ENCODE measurements around the gene PJA2.
"Not testable (repeated sequence)": the region's sequence is repeated elsewhere in the genome, so short reads cannot be mapped to it uniquely, and the experiment has no call there.

PJA2 gene

GRCh38 chr5:109450129-109450877 lies 40.5 kb upstream of the PJA2 start:
- H3K4me3 ChIP-seq (ENCODE audit: low read length) = no peak overlapping the region
- TF ChIP-seq EZH2 (optimal IDR thresholded peaks at IDR 0.05; ENCODE audit: low read depth, low read length) (no peak), EZH2phosphoT487 (IDR thresholded peaks at IDR 0.05; ENCODE audit: low read length) (no peak)
- TF ChIP-seq, protein P1, sequence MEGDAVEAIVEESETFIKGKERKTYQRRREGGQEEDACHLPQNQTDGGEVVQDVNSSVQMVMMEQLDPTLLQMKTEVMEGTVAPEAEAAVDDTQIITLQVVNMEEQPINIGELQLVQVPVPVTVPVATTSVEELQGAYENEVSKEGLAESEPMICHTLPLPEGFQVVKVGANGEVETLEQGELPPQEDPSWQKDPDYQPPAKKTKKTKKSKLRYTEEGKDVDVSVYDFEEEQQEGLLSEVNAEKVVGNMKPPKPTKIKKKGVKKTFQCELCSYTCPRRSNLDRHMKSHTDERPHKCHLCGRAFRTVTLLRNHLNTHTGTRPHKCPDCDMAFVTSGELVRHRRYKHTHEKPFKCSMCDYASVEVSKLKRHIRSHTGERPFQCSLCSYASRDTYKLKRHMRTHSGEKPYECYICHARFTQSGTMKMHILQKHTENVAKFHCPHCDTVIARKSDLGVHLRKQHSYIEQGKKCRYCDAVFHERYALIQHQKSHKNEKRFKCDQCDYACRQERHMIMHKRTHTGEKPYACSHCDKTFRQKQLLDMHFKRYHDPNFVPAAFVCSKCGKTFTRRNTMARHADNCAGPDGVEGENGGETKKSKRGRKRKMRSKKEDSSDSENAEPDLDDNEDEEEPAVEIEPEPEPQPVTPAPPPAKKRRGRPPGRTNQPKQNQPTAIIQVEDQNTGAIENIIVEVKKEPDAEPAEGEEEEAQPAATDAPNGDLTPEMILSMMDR (IDR thresholded peaks at IDR 0.05; ENCODE audit: low read length) = no peak
- H4K20me1 ChIP-seq (ENCODE audit: insufficient read depth, low read length) = no peaks in the 10 kb centered on the region
- H3K79me2 ChIP-seq (ENCODE audit: low read length) = no peaks in the 10 kb centered on the region
- H3K27me3 ChIP-seq (replicated peaks; ENCODE audit: insufficient read depth, low read length) = no peaks in the 10 kb centered on the region
- no peaks in the 10 kb centered on the region for H3K9me2 ChIP-seq (replicated peaks; ENCODE audit: insufficient read depth, low read length)
- H3K9ac ChIP-seq (ENCODE audit: low read length) = no peak overlapping the region
- H3K27ac ChIP-seq (ENCODE audit: low read length) = no peak overlapping the region
- H3F3A ChIP-seq (ENCODE audit: insufficient read depth, low read length) = no peaks in the 10 kb centered on the region
- H3K4me2 ChIP-seq (ENCODE audit: low read depth, low read length) = no peak overlapping the region
- H3K36me3 ChIP-seq (replicated peaks; ENCODE audit: insufficient read depth, low read length) = no peaks in the 10 kb centered on the region
- no peak overlapping the region for H2AFZ ChIP-seq (ENCODE audit: low read length)
- DNase-seq = no peak
- no peaks in the 10 kb centered on the region for H3K9me3 ChIP-seq (replicated peaks; ENCODE audit: insufficient read depth, low read length)
- no peaks in the 10 kb centered on the region for H3K4me1 ChIP-seq (ENCODE audit: low read length)

DNA sequence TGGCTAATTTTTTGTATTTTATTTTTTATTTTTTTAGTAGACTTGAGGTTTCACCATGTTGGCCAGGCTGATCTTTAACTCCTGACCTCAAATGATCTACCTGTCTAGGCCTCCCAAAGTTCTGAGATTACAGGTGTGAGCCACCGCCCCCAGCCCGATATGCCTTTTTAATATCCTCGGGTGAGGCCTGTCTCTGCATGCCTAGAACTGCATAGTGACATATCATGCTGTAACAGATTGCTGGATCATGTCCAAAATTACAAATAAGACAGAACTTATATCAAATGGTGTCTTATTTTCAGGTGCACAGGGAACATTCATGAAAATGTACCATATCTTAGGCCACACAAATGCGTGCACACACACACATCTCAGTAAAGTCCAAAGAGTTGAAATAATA lies 39.1 kb upstream of the PJA2 start:
- H3F3A ChIP-seq (ENCODE audit: insufficient read depth, low read length) = no peaks in the 10 kb centered on the region
- no peak overlapping the region for H3K27ac ChIP-seq (ENCODE audit: low read length)
- no peak for TF ChIP-seq EZH2phosphoT487 (IDR thresholded peaks at IDR 0.05; ENCODE audit: low read length)
- TF ChIP-seq, protein P1 (IDR thresholded peaks at IDR 0.05; ENCODE audit: low read length) = no peak
- TF ChIP-seq EZH2 (optimal IDR thresholded peaks at IDR 0.05; ENCODE audit: low read depth, low read length) = no peak
- no peaks in the 10 kb centered on the region for H4K20me1 ChIP-seq (ENCODE audit: insufficient read depth, low read length)
- no peak overlapping the region for H3K4me2 ChIP-seq (ENCODE audit: low read depth, low read length)
- no peaks in the 10 kb centered on the region for H3K36me3 ChIP-seq (replicated peaks; ENCODE audit: insufficient read depth, low read length)
- no peak overlapping the region for H3K9ac ChIP-seq (ENCODE audit: low read length)
- no peaks in the 10 kb centered on the region for H3K9me3 ChIP-seq (replicated peaks; ENCODE audit: insufficient read depth, low read length)
- no peaks in the 10 kb centered on the region for H3K27me3 ChIP-seq (replicated peaks; ENCODE audit: insufficient read depth, low read length)
- DNase-seq = no peak
- H3K4me3 ChIP-seq (ENCODE audit: low read length) = no peak overlapping the region
- no peak overlapping the region for H2AFZ ChIP-seq (ENCODE audit: low read length)
- no peaks in the 10 kb centered on the region for H3K4me1 ChIP-seq (ENCODE audit: low read length)
- H3K9me2 ChIP-seq (replicated peaks; ENCODE audit: insufficient read depth, low read length) = no peaks in the 10 kb centered on the region
- no peaks in the 10 kb centered on the region for H3K79me2 ChIP-seq (ENCODE audit: low read length)

- H2AFZ ChIP-seq (ENCODE audit: low read length) = no peak overlapping the region
- H3K4me3 ChIP-seq (ENCODE audit: low read length) = no peak overlapping the region
- H3K4me2 ChIP-seq (ENCODE audit: low read depth, low read length) = no peak overlapping the region
- H3K36me3 ChIP-seq (replicated peaks; ENCODE audit: insufficient read depth, low read length) = no peaks in the 10 kb centered on the region
- no peak overlapping the region for H3K27ac ChIP-seq (ENCODE audit: low read length)
- no peak for TF ChIP-seq EZH2phosphoT487 (IDR thresholded peaks at IDR 0.05; ENCODE audit: low read length)
- no peaks in the 10 kb centered on the region for H3K27me3 ChIP-seq (replicated peaks; ENCODE audit: insufficient read depth, low read length)
- H3K9me3 ChIP-seq (replicated peaks; ENCODE audit: insufficient read depth, low read length) = no peaks in the 10 kb centered on the region
- DNase-seq = no peak
- H3K9me2 ChIP-seq (replicated peaks; ENCODE audit: insufficient read depth, low read length) = no peaks in the 10 kb centered on the region
- no peak overlapping the region for H3K9ac ChIP-seq (ENCODE audit: low read length)
- H3K4me1 ChIP-seq (ENCODE audit: low read length) = peaks cover 4% of the 10 kb centered on the region; the same call in 1 of the 2 replicates
- H3K79me2 ChIP-seq (ENCODE audit: low read length) = no peaks in the 10 kb centered on the region
- H3F3A ChIP-seq (ENCODE audit: insufficient read depth, low read length) = no peaks in the 10 kb centered on the region
- H4K20me1 ChIP-seq (ENCODE audit: insufficient read depth, low read length) = no peaks in the 10 kb centered on the region
Measured at GRCh38 chr5:109439590-109439989, 29.8 kb upstream of the PJA2 start.

DNA sequence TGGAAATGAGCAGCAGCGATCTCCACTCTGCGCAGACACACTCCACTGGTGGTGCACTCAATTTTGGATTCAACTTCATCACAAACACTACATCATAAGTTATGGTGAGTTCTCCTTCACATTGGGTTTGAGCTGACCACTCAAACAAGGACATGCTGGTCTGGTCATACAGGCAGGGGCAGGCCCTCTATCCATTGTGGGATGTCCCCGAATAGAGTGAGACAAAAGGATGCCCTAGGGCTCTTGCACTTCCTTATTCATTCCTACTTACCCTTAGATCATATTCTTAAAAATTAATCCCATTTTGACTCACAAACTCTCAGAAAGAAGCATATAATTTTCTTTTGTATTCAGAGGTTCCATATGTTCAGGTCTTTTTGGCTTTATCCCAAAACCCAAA lies 16.3 kb upstream of the PJA2 start:
- Histone ChIP-seq H3K27ac (ENCODE audit: low read length) (no peak overlapping the region), H3K36me3 (replicated peaks; ENCODE audit: insufficient read depth, low read length) (no peaks in the 10 kb centered on the region), H4K20me1 (ENCODE audit: insufficient read depth, low read length) (no peaks in the 10 kb centered on the region), H3K9me2 (replicated peaks; ENCODE audit: insufficient read depth, low read length) (no peaks in the 10 kb centered on the region), H3K4me1 (ENCODE audit: low read length) (no peaks in the 10 kb centered on the region), H3K27me3 (replicated peaks; ENCODE audit: insufficient read depth, low read length) (no peaks in the 10 kb centered on the region), H3K4me3 (ENCODE audit: low read length) (no peak overlapping the region), H3K9me3 (replicated peaks; ENCODE audit: insufficient read depth, low read length) (no peaks in the 10 kb centered on the region), H2AFZ (ENCODE audit: low read length) (no peak overlapping the region), H3K79me2 (ENCODE audit: low read length) (no peaks in the 10 kb centered on the region), H3K9ac (ENCODE audit: low read length) (no peak overlapping the region), H3K4me2 (ENCODE audit: low read depth, low read length) (no peak overlapping the region), H3F3A (ENCODE audit: insufficient read depth, low read length) (no peaks in the 10 kb centered on the region)
- TF ChIP-seq EZH2 (optimal IDR thresholded peaks at IDR 0.05; ENCODE audit: low read depth, low read length) (no peak), EZH2phosphoT487 (IDR thresholded peaks at IDR 0.05; ENCODE audit: low read length) (no peak)
- TF ChIP-seq, protein P1 (IDR thresholded peaks at IDR 0.05; ENCODE audit: low read length) = no peak
- DNase-seq = no peak

DNA sequence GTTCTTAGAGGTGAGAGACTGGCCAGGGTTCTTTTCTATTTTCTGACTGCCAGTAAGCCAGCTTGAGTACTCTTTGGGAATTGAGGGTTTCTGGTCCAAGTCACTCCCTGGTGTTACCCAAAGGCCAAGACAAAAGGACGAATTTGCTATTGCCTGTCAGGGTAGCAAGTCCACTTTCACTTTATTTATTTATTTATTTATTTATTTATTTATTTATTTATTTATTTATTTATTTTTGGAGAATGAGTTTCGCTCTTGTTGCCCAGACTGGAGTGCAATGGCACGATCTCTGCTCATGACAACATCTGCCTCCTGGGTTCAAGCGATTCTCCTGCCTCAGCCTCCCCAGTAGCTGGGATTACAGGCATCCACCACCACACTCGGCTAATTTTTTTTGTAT lies 15.7 kb upstream of the PJA2 start:
- not testable (repeated sequence) for H3F3A ChIP-seq (ENCODE audit: insufficient read depth, low read length); H3K9me2 ChIP-seq (replicated peaks; ENCODE audit: insufficient read depth, low read length); H3K4me2 ChIP-seq (ENCODE audit: low read depth, low read length); H3K27ac ChIP-seq (ENCODE audit: low read length); H2AFZ ChIP-seq (ENCODE audit: low read length); H3K27me3 ChIP-seq (replicated peaks; ENCODE audit: insufficient read depth, low read length); H3K79me2 ChIP-seq (ENCODE audit: low read length); H4K20me1 ChIP-seq (ENCODE audit: insufficient read depth, low read length); H3K36me3 ChIP-seq (replicated peaks; ENCODE audit: insufficient read depth, low read length); DNase-seq; H3K9me3 ChIP-seq (replicated peaks; ENCODE audit: insufficient read depth, low read length); H3K4me1 ChIP-seq (ENCODE audit: low read length); H3K4me3 ChIP-seq (ENCODE audit: low read length); H3K9ac ChIP-seq (ENCODE audit: low read length)

Data from MM.1S (cell line).